CD4-positive, CD25-positive, alpha-beta regulatory T cell (primary cell): ENCODE data around the gene SPON1. TPM values are rescaled to one million over a fixed set of nuclear protein-coding genes. Genes with fewer than 3 reads are reported as not detected.

ENCODE experiments used
- ATAC-seq, 2 donors: fragments of 150-1000 bp; cut with Tn5 transposase; one replicate each; pipeline ENCODE4 v1.10.0; 2021; ENCODE audit warnings: low read depth in 2 of 2, moderate number of reproducible peaks in 2 of 2, moderate library complexity in 1 of 2
- DNase-seq, 3 donors: peaks; one replicate each; pipeline versions ENCODE4 v3.0.0 to v3.0.0-alpha.2; 2012 to 2022; ENCODE audit warnings: mixed read lengths in 1 of 3
- H3K27ac ChIP-seq: one replicate; pipeline ENCODE4 v1.7.0; 2013; ENCODE audit warnings: mild to moderate bottlenecking, low read length; ENCODE audit not compliant: insufficient read depth, poor library complexity, severe bottlenecking
- H3K27me3 ChIP-seq: one replicate; pipeline ENCODE4 v1.7.0; 2013; ENCODE audit warnings: low read length; ENCODE audit not compliant: control insufficient read depth, insufficient read depth
- H3K36me3 ChIP-seq: one replicate; pipeline ENCODE4 v1.7.0; 2013; ENCODE audit warnings: mild to moderate bottlenecking, low read length, moderate library complexity; ENCODE audit not compliant: control insufficient read depth, insufficient read depth
- H3K4me1 ChIP-seq: 2 replicates; pipeline ENCODE4 v1.7.0; 2013; ENCODE audit warnings: mild to moderate bottlenecking, low read length; ENCODE audit not compliant: insufficient read depth, control insufficient read depth, poor library complexity, severe bottlenecking
- H3K4me3 ChIP-seq: one replicate; pipeline ENCODE4 v1.7.0; 2013; ENCODE audit warnings: low read depth, mild to moderate bottlenecking, low read length, moderate library complexity
- H3K9me3 ChIP-seq, 2 experiments: 1 replicate in 1 of 2; 2 replicates in 1 of 2; pipeline ENCODE4 v1.7.0; 2013; ENCODE audit warnings: low read length in 2 of 2, mild to moderate bottlenecking in 1 of 2, moderate library complexity in 1 of 2; ENCODE audit not compliant: control insufficient read depth in 2 of 2
- H3K27ac Mint-ChIP-seq, 3 donors: one replicate each; pipeline ENCODE4 v1.8.0; 2020 to 2022; ENCODE audit warnings: mild to moderate bottlenecking in 3 of 3, mixed read lengths in 3 of 3, moderate library complexity in 2 of 3
- H3K27me3 Mint-ChIP-seq: one replicate; pipeline ENCODE4 v1.8.0; 2022; ENCODE audit warnings: mild to moderate bottlenecking, mixed read lengths
- H3K36me3 Mint-ChIP-seq: one replicate; pipeline ENCODE4 v1.8.0; 2020; ENCODE audit warnings: mixed read lengths
- H3K4me1 Mint-ChIP-seq, 4 donors: one replicate each; pipeline ENCODE4 v1.8.0; 2020 to 2022; ENCODE audit warnings: mixed read lengths in 4 of 4, mild to moderate bottlenecking in 1 of 4
- H3K4me3 Mint-ChIP-seq, 4 donors: one replicate each; pipeline ENCODE4 v1.8.0; 2020 to 2022; ENCODE audit warnings: mild to moderate bottlenecking in 4 of 4, mixed read lengths in 4 of 4, moderate library complexity in 3 of 4
- H3K9me3 Mint-ChIP-seq, 7 donors: one replicate each; pipeline ENCODE4 v1.8.0; 2020 to 2022; ENCODE audit warnings: mixed read lengths in 7 of 7, mild to moderate bottlenecking in 3 of 7, moderate library complexity in 2 of 7
- polyA plus RNA-seq, 4 donors: library from polyadenylated mRNA; unstranded; fragments of 300-500 nt; fragmentation: Illumina TruSeq; gene quantifications; one replicate each; pipeline ENCODE4 v1.2.3, GENCODE V29; 2021
- total RNA-seq: library from RNA; stranded (reverse); gene quantifications from one replicate; pipeline ENCODE4 v1.2.3, GENCODE V29; 2022

The SPON1 gene
- total and polyA plus RNA-seq, 5 donors from 2014 or later: 0.45 to 1.2 (median 0.86) TPM

- Histone ChIP-seq H3K4me1 (no peaks in the 10 kb centered on the region), H3K4me3 (no peak overlapping the region), H3K36me3 (no peaks in the 10 kb centered on the region), H3K27me3 (peaks cover 3% of the 10 kb centered on the region), H3K9me3 (peaks cover 0 to 2% of the 10 kb centered on the region in 2 experiments), H3K27ac (no peak overlapping the region)
- H3K36me3 Mint-ChIP-seq: no peaks in the 10 kb centered on the region
- H3K27me3 Mint-ChIP-seq: peaks cover 5% of the 10 kb centered on the region
- DNase-seq: no peak
- H3K4me1 Mint-ChIP-seq: no peaks in the 10 kb centered on the region
- H3K27ac Mint-ChIP-seq: no peak overlapping the region
- ATAC-seq: no peak
- peaks cover 0 to 1% (median 0%) of the 10 kb centered on the region in 7 donors for H3K9me3 Mint-ChIP-seq
- H3K4me3 Mint-ChIP-seq: no peak overlapping the region
These were observed 80.4 kb downstream of the SPON1 start for GRCh38 chr11:14042686-14043465.

DNA sequence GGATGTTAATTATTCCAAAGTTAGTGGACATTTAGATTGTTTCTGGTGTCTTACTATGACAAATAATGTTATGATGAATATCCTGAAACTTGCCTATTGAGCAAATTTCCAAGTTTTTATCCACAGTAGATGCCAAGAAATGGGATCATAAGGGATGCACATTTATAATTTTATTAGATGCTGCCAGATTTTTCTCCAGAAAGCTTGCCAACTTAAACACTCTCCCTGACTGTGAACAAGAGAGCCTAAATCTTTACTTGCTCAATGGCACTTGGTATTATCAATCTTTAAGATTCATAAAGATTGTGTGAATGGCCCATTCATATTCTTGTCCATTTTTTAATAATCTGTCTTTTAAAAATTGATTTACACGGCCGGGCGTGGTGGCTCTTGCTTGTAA is 82.4 kb downstream of the SPON1 start:
- Histone ChIP-seq H3K27ac (no peak overlapping the region), H3K27me3 (peaks cover 3% of the 10 kb centered on the region), H3K36me3 (no peaks in the 10 kb centered on the region), H3K4me3 (no peak overlapping the region), H3K4me1 (no peaks in the 10 kb centered on the region), H3K9me3 (peaks cover 0 to 2% of the 10 kb centered on the region in 2 experiments)
- no peak overlapping the region for H3K4me3 Mint-ChIP-seq
- H3K9me3 Mint-ChIP-seq: no peaks in the 10 kb centered on the region
- H3K27ac Mint-ChIP-seq: no peak overlapping the region
- ATAC-seq (no peak), DNase-seq (no peak)
- H3K27me3 Mint-ChIP-seq: peaks cover 5% of the 10 kb centered on the region
- no peaks in the 10 kb centered on the region for H3K4me1 Mint-ChIP-seq
- no peaks in the 10 kb centered on the region for H3K36me3 Mint-ChIP-seq

- Mint-ChIP-seq H3K4me1 (no peaks in the 10 kb centered on the region), H3K36me3 (no peaks in the 10 kb centered on the region), H3K4me3 (no peak overlapping the region)
These were observed 82.9 kb downstream of the SPON1 start for GRCh38 chr11:14045417-14045816.

DNA sequence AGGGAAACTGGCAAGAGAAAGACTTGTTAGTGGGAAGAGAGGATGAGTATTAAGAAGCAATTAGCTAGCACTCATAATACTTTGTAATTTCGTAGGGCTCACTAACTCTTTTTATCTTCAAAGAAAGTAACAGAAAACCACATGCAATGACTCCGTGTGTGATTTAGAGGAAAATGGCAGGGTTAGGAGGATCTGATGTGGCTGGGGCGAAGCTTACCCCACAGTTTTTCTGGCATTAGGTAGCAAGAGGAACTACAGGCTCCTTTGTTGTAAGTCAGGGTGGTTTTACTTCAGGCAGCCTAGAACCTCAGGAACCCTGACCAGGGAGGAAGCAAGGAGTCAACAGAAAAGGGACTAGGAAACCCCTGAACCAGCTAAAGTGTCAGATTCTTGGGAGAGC is 89.7 kb downstream of the SPON1 start:
- Histone ChIP-seq H3K36me3 (no peaks in the 10 kb centered on the region), H3K4me3 (no peak overlapping the region), H3K9me3 (no peaks in the 10 kb centered on the region), H3K27ac (no peak overlapping the region), H3K4me1 (no peaks in the 10 kb centered on the region), H3K27me3 (no peaks in the 10 kb centered on the region)
- no peak overlapping the region for H3K4me3 Mint-ChIP-seq
- no peak overlapping the region for H3K27ac Mint-ChIP-seq
- H3K9me3 Mint-ChIP-seq: peaks cover 0 to 9% (median 0%) of the 10 kb centered on the region in 7 donors
- no peak for DNase-seq
- no peak for ATAC-seq
- no peaks in the 10 kb centered on the region for H3K36me3 Mint-ChIP-seq
- H3K27me3 Mint-ChIP-seq: peaks cover 4% of the 10 kb centered on the region
- peaks cover 0 to 14% (median 7%) of the 10 kb centered on the region in 4 donors for H3K4me1 Mint-ChIP-seq

More at GRCh38 chr11:14045417-14045816, 82.9 kb downstream of the SPON1 start:
- Histone ChIP-seq H3K9me3 (no peaks in the 10 kb centered on the region), H3K4me1 (no peaks in the 10 kb centered on the region), H3K27ac (no peak overlapping the region), H3K36me3 (no peaks in the 10 kb centered on the region), H3K4me3 (no peak overlapping the region), H3K27me3 (peaks cover 3% of the 10 kb centered on the region)
- Mint-ChIP-seq H3K27ac (no peak overlapping the region), H3K27me3 (peaks cover 9% of the 10 kb centered on the region), H3K9me3 (no peaks in the 10 kb centered on the region)
- DNase-seq (no peak), ATAC-seq (no peak)

- Histone ChIP-seq H3K4me3 (no peak overlapping the region), H3K27ac (no peak overlapping the region), H3K4me1 (no peaks in the 10 kb centered on the region), H3K27me3 (no peaks in the 10 kb centered on the region), H3K36me3 (no peaks in the 10 kb centered on the region), H3K9me3 (no peaks in the 10 kb centered on the region)
- no peak overlapping the region for H3K4me3 Mint-ChIP-seq
- H3K4me1 Mint-ChIP-seq: peaks cover 0 to 14% (median 7%) of the 10 kb centered on the region in 4 donors
- peaks cover 4% of the 10 kb centered on the region for H3K27me3 Mint-ChIP-seq
- no peaks in the 10 kb centered on the region for H3K36me3 Mint-ChIP-seq
- no peak for ATAC-seq
- peaks cover 0 to 9% (median 0%) of the 10 kb centered on the region in 7 donors for H3K9me3 Mint-ChIP-seq
- no peak overlapping the region for H3K27ac Mint-ChIP-seq
- DNase-seq: peak in 1 of 3 donors; percentile 23
These were observed 91.9 kb downstream of the SPON1 start for GRCh38 chr11:14054116-14055107.

DNA sequence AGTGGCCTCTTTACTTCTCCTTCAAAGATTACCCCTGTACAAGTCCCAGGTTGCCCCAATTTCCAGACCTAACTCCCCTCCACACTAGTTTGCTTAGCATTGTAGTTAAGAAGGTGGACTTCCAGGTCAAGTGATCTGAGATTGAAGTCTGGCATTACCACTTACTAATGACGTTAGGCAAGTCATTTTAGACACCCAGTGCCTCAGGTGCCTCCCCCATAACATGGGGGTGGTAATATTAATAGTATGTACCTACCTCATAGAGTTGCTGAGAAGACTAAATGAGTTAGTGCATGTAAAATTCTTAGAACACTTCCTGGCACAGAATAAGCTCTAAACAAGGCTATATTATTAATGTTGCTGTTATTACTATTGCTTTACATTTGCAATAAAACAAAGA is 93.4 kb downstream of the SPON1 start:
- Mint-ChIP-seq H3K27me3 (no peaks in the 10 kb centered on the region), H3K4me1 (peaks cover 0 to 14% (median 7%) of the 10 kb centered on the region in 4 donors), H3K4me3 (no peak overlapping the region), H3K27ac (no peak overlapping the region), H3K36me3 (no peaks in the 10 kb centered on the region), H3K9me3 (peaks cover 0 to 9% (median 0%) of the 10 kb centered on the region in 7 donors)
- Histone ChIP-seq H3K27ac (no peak overlapping the region), H3K4me1 (no peaks in the 10 kb centered on the region), H3K27me3 (no peaks in the 10 kb centered on the region), H3K4me3 (no peak overlapping the region), H3K9me3 (no peaks in the 10 kb centered on the region), H3K36me3 (no peaks in the 10 kb centered on the region)
- ATAC-seq (no peak), DNase-seq (no peak)

GRCh38 chr11:14058061-14058460 is 95.5 kb downstream of the SPON1 start:
- Histone ChIP-seq H3K4me3 (no peak overlapping the region), H3K9me3 (no peaks in the 10 kb centered on the region), H3K4me1 (no peaks in the 10 kb centered on the region), H3K27me3 (peaks cover 3% of the 10 kb centered on the region), H3K27ac (no peak overlapping the region), H3K36me3 (no peaks in the 10 kb centered on the region)
- Mint-ChIP-seq H3K27ac (no peak overlapping the region), H3K4me1 (peaks cover 0 to 8% (median 4%) of the 10 kb centered on the region in 4 donors), H3K27me3 (no peaks in the 10 kb centered on the region), H3K36me3 (no peaks in the 10 kb centered on the region), H3K4me3 (no peak overlapping the region), H3K9me3 (peaks cover 0 to 8% (median 0%) of the 10 kb centered on the region in 7 donors)
- no peak for ATAC-seq
- DNase-seq: no peak
